Measurements from ENCODE around the gene DHRS12. TPM values are rescaled to one million over a fixed set of nuclear protein-coding genes. Genes with fewer than 3 reads are reported as not detected.

Gene DHRS12
- total RNA-seq, 3 donors from 2014 or later (not counting 1 experiment from before 2014, with no cell fraction given) = 7.0 to 11.7 (median 10.4) TPM

DNA sequence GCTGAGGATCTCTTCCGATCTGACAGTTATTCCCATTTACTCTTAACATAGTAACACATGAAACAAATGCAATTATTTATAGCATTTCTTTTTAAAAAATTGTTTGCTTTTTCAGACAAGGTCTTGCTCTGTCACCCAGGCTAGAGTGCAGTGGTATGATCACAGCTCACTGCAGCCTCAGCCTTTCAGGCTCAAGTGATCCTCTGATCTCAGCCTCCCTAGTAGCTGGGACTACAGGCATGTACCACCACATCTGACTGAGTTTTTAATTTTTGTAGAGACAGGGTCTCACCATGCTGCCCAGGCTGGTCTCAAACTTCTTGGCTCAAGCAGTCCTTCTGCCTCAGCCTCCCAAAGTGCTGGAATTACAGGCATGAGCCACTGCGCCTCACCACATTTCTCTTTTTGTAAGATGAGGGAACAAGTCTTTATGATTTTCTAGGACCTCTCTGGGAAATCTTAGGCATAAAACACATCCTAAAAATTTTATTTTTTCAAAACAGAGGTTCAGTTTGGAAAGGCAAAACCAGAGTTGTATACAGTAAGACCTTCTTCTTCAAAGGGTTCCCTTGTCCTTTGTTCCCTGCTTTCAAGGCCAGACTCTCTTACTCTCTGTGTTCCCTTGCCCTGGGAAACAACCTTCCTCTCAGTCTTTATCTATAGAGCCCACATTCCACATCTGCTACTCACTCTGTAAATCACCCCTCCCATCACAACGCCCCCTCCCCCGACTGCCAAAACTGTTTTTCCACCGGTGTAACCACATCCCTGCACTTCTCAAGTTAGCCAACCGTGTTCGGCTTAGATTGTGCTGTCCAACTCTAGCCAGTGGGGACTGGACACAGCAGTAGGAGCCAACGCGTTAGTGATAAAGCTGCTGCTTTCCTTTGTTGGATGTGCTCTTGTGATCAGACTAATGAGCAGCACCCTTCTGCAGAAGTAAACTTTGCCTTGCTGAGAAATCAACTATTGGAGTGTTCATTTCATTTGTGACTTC is 56.2 kb downstream of the DHRS12 start:
- 97% methylated on average over 9 of the region's 9 CpGs for WGBS (ENCODE audit: insufficient coverage)
- Histone ChIP-seq H3K27me3 (ENCODE audit: control insufficient read depth, insufficient read depth, low read length) (no peaks in the 10 kb centered on the region), H3K4me1 (ENCODE audit: control insufficient read depth, insufficient read depth, low read length) (no peaks in the 10 kb centered on the region), H3K9me3 (ENCODE audit: control insufficient read depth, insufficient read depth, low read length) (peaks cover 10% of the 10 kb centered on the region), H3K27ac (ENCODE audit: low read length) (no peak overlapping the region), H3K36me3 (ENCODE audit: control insufficient read depth, insufficient read depth, low read length) (peaks cover 16% of the 10 kb centered on the region), H3K4me3 (ENCODE audit: low read length) (no peak overlapping the region)
- Mint-ChIP-seq H3K4me1 (no peaks in the 10 kb centered on the region), H3K4me3 (no peak overlapping the region), H3K27me3 (ENCODE audit: low read depth in 2 of 2) (no peaks in the 10 kb centered on the region), H3K36me3 (peaks cover 14% of the 10 kb centered on the region), H3K9me3 (no peaks in the 10 kb centered on the region), H3K27ac (no peak overlapping the region)
- intact Hi-C loops (cut with micrococcal nuclease) = no loop called here
- no peak for DNase-seq
- no peak for TF ChIP-seq CTCF (IDR thresholded peaks at IDR 0.05)
- ATAC-seq = no peak

- H3K36me3 ChIP-seq (ENCODE audit: control insufficient read depth, insufficient read depth, low read length) = peaks cover 8% of the 10 kb centered on the region
- DNase-seq = no peak
- H3K4me1 Mint-ChIP-seq = no peaks in the 10 kb centered on the region
- H3K4me1 ChIP-seq (ENCODE audit: control insufficient read depth, insufficient read depth, low read length) = no peaks in the 10 kb centered on the region
- H3K9me3 Mint-ChIP-seq = no peaks in the 10 kb centered on the region
- intact Hi-C loops (cut with micrococcal nuclease) = no loop called here
- H3K36me3 Mint-ChIP-seq = peaks cover 14% of the 10 kb centered on the region
- no peak for TF ChIP-seq CTCF (IDR thresholded peaks at IDR 0.05)
- 83% methylated on average over 1 of the region's 2 CpGs for WGBS (ENCODE audit: insufficient coverage)
- no peak overlapping the region for H3K4me3 Mint-ChIP-seq
- no peaks in the 10 kb centered on the region for H3K27me3 Mint-ChIP-seq (ENCODE audit: low read depth in 2 of 2)
- no peak overlapping the region for H3K27ac ChIP-seq (ENCODE audit: low read length)
- H3K9me3 ChIP-seq (ENCODE audit: control insufficient read depth, insufficient read depth, low read length) = peaks cover 10% of the 10 kb centered on the region
- no peak overlapping the region for H3K27ac Mint-ChIP-seq
- no peak overlapping the region for H3K4me3 ChIP-seq (ENCODE audit: low read length)
- no peaks in the 10 kb centered on the region for H3K27me3 ChIP-seq (ENCODE audit: control insufficient read depth, insufficient read depth, low read length)
- no peak for ATAC-seq
Measured at GRCh38 chr13:51746802-51747201, 57.2 kb downstream of the DHRS12 start.

DNA sequence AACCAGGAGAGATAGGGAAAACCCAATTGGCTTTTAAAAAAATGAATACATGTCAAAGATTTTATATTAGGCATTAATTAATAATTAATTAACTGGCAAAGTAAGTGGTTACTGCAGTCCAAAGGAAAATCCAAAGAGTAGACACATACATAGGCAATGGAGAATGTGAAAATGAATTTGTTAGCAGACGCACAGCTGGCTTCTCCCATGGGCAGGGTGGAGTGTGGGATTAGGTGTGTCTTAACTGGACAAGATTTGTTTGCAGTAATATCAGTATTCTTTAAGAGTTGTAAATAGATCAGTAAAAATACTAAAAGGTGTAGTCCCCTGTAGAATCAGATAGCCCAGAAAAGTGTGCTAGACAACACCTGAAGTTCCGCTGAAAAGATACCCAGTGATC is 58.7 kb downstream of the DHRS12 start:
- 97% methylated on average over 2 of the region's 2 CpGs for WGBS (ENCODE audit: insufficient coverage)
- Mint-ChIP-seq H3K4me1 (no peaks in the 10 kb centered on the region), H3K9me3 (no peaks in the 10 kb centered on the region), H3K27ac (no peak overlapping the region), H3K27me3 (ENCODE audit: low read depth in 2 of 2) (no peaks in the 10 kb centered on the region), H3K36me3 (peaks cover 14% of the 10 kb centered on the region), H3K4me3 (no peak overlapping the region)
- H3K9me3 ChIP-seq (ENCODE audit: control insufficient read depth, insufficient read depth, low read length) = peaks cover 10% of the 10 kb centered on the region
- DNase-seq (no peak), ATAC-seq (no peak)
- H3K36me3 ChIP-seq (ENCODE audit: control insufficient read depth, insufficient read depth, low read length) = peaks cover 9% of the 10 kb centered on the region
- intact Hi-C loops (cut with micrococcal nuclease) = no loop called here
- no peak overlapping the region for H3K27ac ChIP-seq (ENCODE audit: low read length)
- no peak overlapping the region for H3K4me3 ChIP-seq (ENCODE audit: low read length)
- H3K27me3 ChIP-seq (ENCODE audit: control insufficient read depth, insufficient read depth, low read length) = no peaks in the 10 kb centered on the region
- no peaks in the 10 kb centered on the region for H3K4me1 ChIP-seq (ENCODE audit: control insufficient read depth, insufficient read depth, low read length)
- TF ChIP-seq CTCF (IDR thresholded peaks at IDR 0.05) = no peak
